HL-60 (cell line): ENCODE results near the gene C9orf153.

ENCODE experiments used
- DNase-seq, 2 experiments: peaks; one replicate each; pipeline ENCODE4 v3.0.0-alpha.2; 2010 to 2020; ENCODE audit warnings: low read depth in 1 of 2, low spot score in 1 of 2
- H3K27ac ChIP-seq: fragments of 250-450 bp; sonication (Bioruptor Pico); replicated peaks from 2 replicates; pipeline ENCODE4 v1.5.1; 2020; ENCODE audit warnings: mild to moderate bottlenecking, moderate library complexity
- H3K27me3 ChIP-seq: fragments of 250-450 bp; sonication (Bioruptor Pico); 2 replicates; pipeline ENCODE4 v1.5.1; 2021; ENCODE audit warnings: mild to moderate bottlenecking, moderate library complexity; ENCODE audit not compliant: insufficient read depth, poor library complexity, severe bottlenecking
- H3K4me3 ChIP-seq: replicated peaks from 2 replicates; pipeline ENCODE4 v1.5.1; 2011; ENCODE audit warnings: mild to moderate bottlenecking, control low read depth, low read length; ENCODE audit not compliant: insufficient read depth
- GABPA ChIP-seq: IDR thresholded peaks from 2 replicates; pipeline ENCODE4 v1.6.1; 2012; ENCODE audit warnings: low read depth
- POLR2AphosphoS5 ChIP-seq: IDR thresholded peaks from 2 replicates; pipeline ENCODE4 v1.6.1; 2012; ENCODE audit warnings: low read depth
- SPI1 ChIP-seq: IDR thresholded peaks from 2 replicates; pipeline ENCODE4 v1.6.1; 2012; ENCODE audit warnings: low read depth, mild to moderate bottlenecking, borderline replicate concordance
- TF ChIP-seq, protein P1 (sequence below): IDR thresholded peaks from 2 replicates; pipeline ENCODE4 v1.6.1; 2012; ENCODE audit warnings: low read depth; ENCODE audit not compliant: insufficient replicate concordance
- TF ChIP-seq, protein P2 (sequence below): IDR thresholded peaks from one replicate; pipeline ENCODE4 v1.5.1; 2011; ENCODE audit warnings: low read length, control low read depth, inconsistent platforms; ENCODE audit not compliant: insufficient read depth

The C9orf153 gene

DNA sequence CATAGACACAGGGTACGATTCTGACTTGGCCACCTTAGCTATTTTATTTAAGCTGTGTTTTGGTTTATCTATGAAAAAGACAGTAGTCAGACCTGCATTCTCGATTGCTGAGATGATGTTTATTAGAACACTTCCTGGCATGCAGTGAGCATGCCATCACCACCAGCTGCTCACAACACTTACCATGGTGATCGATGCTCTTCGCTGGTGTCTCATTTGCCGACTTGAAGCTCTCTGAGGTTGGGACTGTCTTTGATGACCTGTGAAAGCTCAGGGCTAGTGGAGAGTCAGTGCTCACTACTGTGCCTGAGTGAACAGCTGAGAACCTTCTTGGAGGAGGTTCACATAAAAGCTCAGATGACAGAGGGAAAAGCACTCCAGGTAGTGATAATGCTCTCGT lies 4.4 kb upstream of the C9orf153 start:
- TF ChIP-seq POLR2AphosphoS5 = no peak
- TF ChIP-seq GABPA = no peak
- TF ChIP-seq, protein P1, sequence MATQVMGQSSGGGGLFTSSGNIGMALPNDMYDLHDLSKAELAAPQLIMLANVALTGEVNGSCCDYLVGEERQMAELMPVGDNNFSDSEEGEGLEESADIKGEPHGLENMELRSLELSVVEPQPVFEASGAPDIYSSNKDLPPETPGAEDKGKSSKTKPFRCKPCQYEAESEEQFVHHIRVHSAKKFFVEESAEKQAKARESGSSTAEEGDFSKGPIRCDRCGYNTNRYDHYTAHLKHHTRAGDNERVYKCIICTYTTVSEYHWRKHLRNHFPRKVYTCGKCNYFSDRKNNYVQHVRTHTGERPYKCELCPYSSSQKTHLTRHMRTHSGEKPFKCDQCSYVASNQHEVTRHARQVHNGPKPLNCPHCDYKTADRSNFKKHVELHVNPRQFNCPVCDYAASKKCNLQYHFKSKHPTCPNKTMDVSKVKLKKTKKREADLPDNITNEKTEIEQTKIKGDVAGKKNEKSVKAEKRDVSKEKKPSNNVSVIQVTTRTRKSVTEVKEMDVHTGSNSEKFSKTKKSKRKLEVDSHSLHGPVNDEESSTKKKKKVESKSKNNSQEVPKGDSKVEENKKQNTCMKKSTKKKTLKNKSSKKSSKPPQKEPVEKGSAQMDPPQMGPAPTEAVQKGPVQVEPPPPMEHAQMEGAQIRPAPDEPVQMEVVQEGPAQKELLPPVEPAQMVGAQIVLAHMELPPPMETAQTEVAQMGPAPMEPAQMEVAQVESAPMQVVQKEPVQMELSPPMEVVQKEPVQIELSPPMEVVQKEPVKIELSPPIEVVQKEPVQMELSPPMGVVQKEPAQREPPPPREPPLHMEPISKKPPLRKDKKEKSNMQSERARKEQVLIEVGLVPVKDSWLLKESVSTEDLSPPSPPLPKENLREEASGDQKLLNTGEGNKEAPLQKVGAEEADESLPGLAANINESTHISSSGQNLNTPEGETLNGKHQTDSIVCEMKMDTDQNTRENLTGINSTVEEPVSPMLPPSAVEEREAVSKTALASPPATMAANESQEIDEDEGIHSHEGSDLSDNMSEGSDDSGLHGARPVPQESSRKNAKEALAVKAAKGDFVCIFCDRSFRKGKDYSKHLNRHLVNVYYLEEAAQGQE = no peak
- TF ChIP-seq, protein P2, sequence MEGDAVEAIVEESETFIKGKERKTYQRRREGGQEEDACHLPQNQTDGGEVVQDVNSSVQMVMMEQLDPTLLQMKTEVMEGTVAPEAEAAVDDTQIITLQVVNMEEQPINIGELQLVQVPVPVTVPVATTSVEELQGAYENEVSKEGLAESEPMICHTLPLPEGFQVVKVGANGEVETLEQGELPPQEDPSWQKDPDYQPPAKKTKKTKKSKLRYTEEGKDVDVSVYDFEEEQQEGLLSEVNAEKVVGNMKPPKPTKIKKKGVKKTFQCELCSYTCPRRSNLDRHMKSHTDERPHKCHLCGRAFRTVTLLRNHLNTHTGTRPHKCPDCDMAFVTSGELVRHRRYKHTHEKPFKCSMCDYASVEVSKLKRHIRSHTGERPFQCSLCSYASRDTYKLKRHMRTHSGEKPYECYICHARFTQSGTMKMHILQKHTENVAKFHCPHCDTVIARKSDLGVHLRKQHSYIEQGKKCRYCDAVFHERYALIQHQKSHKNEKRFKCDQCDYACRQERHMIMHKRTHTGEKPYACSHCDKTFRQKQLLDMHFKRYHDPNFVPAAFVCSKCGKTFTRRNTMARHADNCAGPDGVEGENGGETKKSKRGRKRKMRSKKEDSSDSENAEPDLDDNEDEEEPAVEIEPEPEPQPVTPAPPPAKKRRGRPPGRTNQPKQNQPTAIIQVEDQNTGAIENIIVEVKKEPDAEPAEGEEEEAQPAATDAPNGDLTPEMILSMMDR = no peak
- TF ChIP-seq SPI1 = no peak
- DNase-seq = no peak
- no peak overlapping the region for H3K27ac ChIP-seq
- H3K27me3 ChIP-seq = no peaks in the 10 kb centered on the region
- H3K4me3 ChIP-seq = no peak overlapping the region

DNA sequence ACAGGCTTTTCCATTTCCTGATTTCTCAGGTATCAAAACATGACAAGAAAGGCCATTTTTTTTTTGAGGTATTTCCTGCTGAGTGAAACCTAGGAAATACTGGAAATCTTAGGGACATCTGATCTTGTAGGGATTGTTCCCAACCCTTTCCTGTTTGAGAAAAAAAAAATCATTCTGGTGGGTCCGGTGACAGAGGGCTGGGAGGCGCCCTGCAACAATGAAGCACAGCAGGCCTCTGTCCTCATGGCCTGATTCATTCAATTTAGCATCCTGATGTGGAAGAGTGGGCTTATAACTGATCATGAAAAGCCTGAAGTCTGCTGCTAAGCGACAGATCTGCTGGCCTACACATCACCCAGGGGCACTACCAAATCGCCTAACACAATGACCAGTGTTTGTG lies 3.0 kb upstream of the C9orf153 start:
- TF ChIP-seq GABPA = no peak
- TF ChIP-seq, protein P1 = no peak
- TF ChIP-seq, protein P2 = no peak
- TF ChIP-seq POLR2AphosphoS5 = no peak
- TF ChIP-seq SPI1 = no peak
- no peak for DNase-seq
- no peaks in the 10 kb centered on the region for H3K27me3 ChIP-seq
- H3K27ac ChIP-seq = no peak overlapping the region
- H3K4me3 ChIP-seq = no peak overlapping the region

DNA sequence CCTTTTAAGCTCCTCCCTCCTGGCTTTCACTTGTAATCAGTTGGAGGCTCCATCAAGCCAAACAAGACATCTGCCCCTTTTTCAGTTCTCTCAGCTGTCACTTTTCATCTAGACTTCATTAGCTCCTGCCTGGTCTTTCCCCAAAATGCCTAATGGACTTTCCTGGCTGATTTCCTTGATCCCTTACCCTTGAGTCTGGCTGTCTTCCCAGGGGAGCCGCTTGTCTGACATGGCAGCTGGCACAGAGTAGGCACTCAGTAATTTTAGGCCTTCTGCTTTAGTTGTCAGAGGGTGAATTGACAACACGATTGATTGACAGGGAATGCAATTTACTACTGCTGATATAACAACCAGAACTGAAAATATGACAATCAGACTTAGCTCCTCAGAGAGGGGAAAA lies 2.1 kb downstream of the C9orf153 start:
- TF ChIP-seq, protein P2 = no peak
- TF ChIP-seq GABPA (no peak), POLR2AphosphoS5 (no peak), SPI1 (no peak)
- TF ChIP-seq, protein P1 = no peak
- no peak overlapping the region for H3K27ac ChIP-seq
- no peaks in the 10 kb centered on the region for H3K27me3 ChIP-seq
- DNase-seq = no peak
- no peak overlapping the region for H3K4me3 ChIP-seq
